ENCODE measurements around the gene PRTN3.
"Not testable (repeated sequence)": the region's sequence is repeated elsewhere in the genome, so short reads cannot be mapped to it uniquely, and the experiment has no call there.

Gene PRTN3

GRCh38 chr19:843836-844545 is 3.2 kb downstream of the PRTN3 start:
- DNase-seq (ENCODE audit: low read depth), result no peak
- no peak for TF ChIP-seq CTCF (conservative IDR thresholded peaks at IDR 0.05; ENCODE audit: low read depth, low read length)
- no peak overlapping the region for H3K4me3 ChIP-seq (ENCODE audit: low read length)

- TF ChIP-seq CTCF (conservative IDR thresholded peaks at IDR 0.05; ENCODE audit: low read depth, low read length), result no peak
- no peak overlapping the region for H3K4me3 ChIP-seq (ENCODE audit: low read length)
- no peak for DNase-seq (ENCODE audit: low read depth)
These were observed 3.8 kb downstream of the PRTN3 start for GRCh38 chr19:844546-844971.

GRCh38 chr19:845707-846521 is 5.1 kb downstream of the PRTN3 start:
- DNase-seq (ENCODE audit: low read depth), result no peak
- H3K4me3 ChIP-seq (ENCODE audit: low read length), result no peak overlapping the region
- no peak for TF ChIP-seq CTCF (conservative IDR thresholded peaks at IDR 0.05; ENCODE audit: low read depth, low read length)

GRCh38 chr19:848386-848921 is 7.7 kb downstream of the PRTN3 start:
- no peak for TF ChIP-seq CTCF (conservative IDR thresholded peaks at IDR 0.05; ENCODE audit: low read depth, low read length)
- no peak overlapping the region for H3K4me3 ChIP-seq (ENCODE audit: low read length)
- DNase-seq (ENCODE audit: low read depth), result no peak

GRCh38 chr19:849195-849594 is 8.4 kb downstream of the PRTN3 start:
- H3K4me3 ChIP-seq (ENCODE audit: low read length); DNase-seq (ENCODE audit: low read depth): not testable (repeated sequence)

GRCh38 chr19:850221-850978 is 9.6 kb downstream of the PRTN3 start:
- no peak for TF ChIP-seq CTCF (conservative IDR thresholded peaks at IDR 0.05; ENCODE audit: low read depth, low read length)
- no peak overlapping the region for H3K4me3 ChIP-seq (ENCODE audit: low read length)
- no peak for DNase-seq (ENCODE audit: low read depth)

- H3K4me3 ChIP-seq (ENCODE audit: low read length), result no peak overlapping the region
- no peak for DNase-seq (ENCODE audit: low read depth)
- no peak for TF ChIP-seq CTCF (conservative IDR thresholded peaks at IDR 0.05; ENCODE audit: low read depth, low read length)
These were observed 10.2 kb downstream of the PRTN3 start for GRCh38 chr19:850979-851335.
